DMS79 (cell line): ENCODE results near the gene NUMB.
"Not testable (repeated sequence)": the region's sequence is repeated elsewhere in the genome, so short reads cannot be mapped to it uniquely, and the experiment has no call there.

Experiments
- DNase-seq: peaks from one replicate; lab custom pipeline; 2025; lab: John Stamatoyannopoulos, UW

Gene NUMB

DNA sequence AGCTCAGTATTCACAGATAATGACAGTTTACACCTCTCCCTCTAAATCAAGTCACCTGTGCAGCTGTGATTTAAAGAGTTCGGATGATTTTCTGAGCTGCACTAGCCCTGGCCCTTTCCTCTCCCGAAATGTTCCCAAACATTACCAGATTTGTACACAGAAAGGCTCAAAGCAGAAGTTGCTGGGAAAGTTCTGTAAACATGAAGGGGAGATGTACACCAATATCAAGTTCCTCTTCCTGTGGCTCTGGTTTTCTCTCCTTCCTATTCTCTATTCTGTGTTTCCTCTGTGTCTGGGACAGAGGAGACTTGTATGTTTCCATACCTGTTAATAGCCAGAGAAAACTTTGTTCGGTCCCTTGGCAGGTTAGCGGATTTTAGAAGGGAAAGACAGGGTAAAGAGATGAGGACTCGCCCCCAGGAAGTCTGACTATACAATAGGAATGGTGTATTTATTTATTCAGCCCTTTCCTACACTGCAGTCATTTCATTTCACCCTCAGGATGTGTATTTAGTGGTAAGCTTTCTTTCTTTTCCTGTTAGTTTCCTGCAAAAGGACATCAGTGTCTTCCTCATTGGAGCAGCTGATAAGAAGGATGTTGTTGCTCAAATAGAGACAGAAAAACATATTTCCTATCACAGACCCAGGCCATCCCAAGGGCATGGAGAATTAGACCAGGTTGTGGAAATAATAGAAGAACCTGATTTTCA is 7.6 kb upstream of the NUMB start:
- DNase-seq: no peak

DNA sequence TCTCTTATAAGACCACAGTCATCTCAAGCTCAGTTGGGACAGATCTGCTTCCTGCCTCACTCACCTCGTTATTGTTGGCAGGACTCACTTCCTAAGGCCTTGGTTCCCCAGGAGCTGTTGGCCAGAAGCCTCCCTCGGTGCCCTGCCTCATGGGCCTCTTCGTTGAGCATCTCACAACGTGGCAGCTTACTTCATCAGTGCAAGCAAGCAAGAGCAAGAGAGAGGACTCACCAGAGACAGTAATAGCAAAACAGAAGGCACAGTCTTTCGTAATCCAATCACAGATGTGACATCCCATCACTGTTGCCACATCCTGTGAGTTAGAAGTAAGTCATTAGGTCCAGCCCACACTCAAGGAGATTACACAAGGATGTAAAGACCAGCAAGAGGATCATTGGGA is 5.1 kb upstream of the NUMB start:
- no peak for DNase-seq

DNA sequence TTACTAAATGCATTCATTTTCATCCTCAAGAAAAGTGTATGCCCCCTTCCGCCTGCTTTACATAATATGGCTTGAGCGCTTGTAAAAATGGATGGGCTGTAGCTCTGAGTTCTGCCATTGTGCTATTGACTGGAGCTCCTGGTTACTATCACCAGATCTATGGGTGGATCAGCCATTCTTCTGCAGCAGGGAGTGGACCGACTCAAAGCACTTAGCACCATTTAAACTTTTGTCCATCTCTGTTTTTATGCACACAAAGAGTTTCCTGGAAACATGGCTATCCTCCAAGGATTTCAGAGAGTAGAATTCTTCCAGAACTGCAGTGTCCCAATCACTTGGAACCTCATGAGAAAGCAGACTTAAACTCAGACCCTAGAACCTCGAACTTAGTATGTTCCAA is 4.5 kb upstream of the NUMB start:
- DNase-seq: no peak

DNA sequence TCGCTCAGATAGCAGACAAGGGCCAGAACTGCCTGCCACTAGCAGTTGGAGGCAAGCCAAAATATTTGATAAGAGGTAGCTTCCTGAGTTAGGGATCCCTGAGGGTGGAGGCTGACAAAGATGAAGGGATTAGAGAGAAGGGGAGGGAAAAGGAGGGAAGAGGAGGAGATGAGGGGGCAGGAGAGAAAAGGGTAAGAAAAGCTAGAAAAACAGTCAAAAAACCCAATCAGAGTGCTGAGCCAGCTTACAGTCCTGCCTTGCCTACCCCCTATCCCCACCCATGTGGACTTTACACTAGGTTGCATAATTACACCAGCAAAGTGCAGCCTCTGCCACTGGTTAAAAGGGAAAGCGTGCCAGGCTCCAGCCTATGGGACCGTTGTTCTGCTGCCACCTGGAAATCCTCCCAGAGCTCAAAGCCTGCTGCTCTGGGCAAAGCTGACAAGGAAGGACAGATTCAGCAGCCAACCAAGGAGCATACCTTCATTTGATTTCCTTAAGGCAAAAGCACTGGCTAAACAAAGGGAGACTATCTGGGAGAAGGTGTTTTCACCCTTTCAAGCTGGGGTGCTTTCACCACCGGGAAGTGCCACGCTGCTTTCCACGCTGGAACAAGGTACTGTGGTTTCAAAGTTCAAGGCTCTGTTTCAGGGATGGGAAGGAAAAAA is 3.8 kb upstream of the NUMB start:
- peak; percentile 82 for DNase-seq

DNA sequence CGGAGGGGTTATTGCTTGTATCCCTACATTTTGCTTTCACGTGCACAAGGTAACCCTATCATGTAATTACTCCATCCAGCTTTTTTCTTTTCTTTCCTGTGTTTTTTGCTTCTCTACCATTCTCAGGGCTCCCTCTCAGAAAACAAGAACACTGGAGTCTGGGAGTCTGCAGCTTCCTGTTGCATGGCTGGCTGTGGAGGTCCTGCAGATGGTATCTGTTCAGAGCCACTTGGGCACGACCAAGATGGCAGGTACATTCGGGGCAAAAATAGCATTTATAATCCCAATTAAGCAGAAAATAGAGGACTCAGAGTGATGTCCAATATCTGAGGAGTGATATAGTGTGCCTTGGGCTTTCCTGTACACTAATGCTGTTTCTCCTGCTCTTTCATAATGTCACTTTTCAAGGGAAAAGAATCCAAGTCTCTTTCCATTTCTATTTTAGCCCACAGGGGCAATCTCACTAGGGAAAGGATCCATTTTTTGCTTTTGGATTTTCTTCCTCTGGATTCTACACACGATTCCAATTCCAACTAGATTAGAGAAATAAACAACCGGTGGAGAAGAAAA is 3.2 kb upstream of the NUMB start:
- peak; percentile 28 for DNase-seq

DNA sequence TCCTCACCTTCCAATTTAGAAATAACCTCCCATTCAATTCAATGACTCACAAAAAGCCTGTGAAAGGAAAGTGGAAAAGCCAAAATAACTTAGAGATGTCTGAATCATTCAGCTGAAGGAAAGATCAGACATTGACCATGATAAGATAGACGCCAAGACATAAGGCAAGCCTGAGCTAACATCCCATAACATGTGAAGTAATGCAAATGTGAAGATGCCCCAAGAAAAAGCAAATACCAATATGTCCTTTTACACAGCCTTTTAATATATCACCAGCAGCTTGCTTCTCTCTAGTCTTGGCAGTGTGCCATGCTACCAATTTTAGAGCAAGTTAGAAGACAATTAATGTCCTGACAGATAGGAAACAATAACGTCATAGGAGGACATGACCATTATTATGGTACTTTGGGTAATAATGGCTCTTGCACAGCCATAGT is 2.4 kb upstream of the NUMB start:
- DNase-seq: no peak

DNA sequence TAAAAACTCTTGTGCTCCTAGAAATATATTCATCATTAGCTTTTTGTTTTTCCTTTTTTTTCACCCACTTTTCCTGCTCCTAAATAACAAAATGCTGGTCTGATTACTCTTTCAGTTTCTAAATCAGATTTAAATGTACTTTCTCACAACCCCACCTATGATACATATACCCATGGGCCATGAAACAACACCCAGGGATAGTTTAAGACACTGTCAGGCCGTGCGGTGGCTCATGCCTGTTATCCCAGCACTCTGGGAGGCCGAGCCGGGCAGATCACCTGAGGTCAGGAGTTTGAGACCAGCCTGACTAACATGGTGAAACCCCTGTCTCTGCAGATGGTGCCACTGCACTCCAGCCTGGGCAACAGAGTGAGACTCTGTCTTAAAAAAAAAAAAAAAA is 1.6 kb upstream of the NUMB start:
- no peak for DNase-seq

DNA sequence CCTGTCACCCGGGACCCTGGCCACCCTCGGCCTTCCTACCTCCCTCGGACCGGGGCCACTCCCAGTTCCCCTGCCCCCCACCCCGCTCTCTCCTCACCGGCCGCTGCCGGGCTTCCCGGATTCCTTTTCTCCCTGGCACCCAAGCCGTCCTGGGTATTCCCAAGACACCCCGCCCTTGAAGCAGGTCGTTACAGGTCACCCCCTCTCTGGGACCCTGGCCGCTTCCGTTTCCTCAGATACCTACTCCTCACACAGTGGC is 493 bp downstream of the NUMB start:
- no peak for DNase-seq

DNA sequence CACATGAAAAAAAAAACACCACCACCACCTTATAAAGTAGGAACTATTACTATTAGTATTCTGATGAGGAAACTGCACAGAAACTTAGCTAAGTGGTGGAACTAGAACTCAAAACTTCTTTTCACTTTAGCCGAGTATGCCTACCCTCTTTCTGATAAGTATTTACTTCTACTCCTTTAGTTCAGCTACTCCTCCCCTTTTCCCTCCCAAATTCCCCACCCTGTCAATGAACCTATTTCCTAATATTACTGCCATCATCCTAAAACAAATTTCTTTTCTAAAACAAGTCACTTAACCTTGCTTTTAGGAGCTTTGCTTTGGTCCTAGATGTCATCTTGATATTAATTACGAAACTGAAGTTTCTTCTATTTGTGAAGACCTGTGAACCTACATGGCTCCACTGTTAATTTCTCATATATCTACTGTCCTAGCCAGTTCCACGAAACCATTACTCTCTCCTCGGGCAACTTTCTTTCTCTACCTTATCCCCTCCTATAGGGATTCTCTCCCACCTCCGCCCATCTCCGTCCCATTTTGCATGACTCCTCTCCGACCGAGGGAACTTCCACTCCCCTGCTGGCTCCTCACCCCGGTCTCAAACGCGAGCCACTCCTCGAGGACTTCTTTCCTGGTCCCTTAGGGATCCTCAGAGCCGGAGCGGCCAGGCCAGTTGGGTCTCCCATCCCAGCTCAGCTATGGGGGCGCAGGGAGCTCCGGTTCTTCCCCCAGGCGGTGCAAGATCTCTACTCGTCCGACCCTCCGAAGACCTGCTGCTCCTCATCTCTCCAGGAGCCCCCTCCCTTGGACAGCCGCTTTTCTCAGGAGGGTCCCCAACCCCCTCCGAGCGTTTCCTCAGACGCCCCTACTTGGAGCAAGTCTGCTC is 1.1 kb downstream of the NUMB start:
- DNase-seq: peak; percentile 26

DNA sequence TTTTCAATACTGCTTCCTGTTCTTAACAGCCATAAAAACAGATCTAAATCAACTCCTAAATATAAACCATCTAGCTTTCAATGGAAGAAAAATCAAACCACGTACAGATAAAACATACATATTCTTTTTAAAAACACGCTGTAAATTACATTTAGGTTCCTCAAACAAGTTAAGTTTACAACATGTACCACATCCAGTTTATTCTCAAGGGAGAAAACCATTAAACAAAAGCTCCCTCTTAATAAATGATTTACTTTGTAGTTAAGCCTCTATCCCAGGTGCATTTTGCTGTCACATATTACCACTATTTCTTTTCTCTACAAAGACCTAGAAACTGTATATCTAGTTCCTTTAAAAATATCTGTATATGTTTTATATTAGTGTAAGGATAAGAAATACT is 3.1 kb downstream of the NUMB start:
- no peak for DNase-seq

DNA sequence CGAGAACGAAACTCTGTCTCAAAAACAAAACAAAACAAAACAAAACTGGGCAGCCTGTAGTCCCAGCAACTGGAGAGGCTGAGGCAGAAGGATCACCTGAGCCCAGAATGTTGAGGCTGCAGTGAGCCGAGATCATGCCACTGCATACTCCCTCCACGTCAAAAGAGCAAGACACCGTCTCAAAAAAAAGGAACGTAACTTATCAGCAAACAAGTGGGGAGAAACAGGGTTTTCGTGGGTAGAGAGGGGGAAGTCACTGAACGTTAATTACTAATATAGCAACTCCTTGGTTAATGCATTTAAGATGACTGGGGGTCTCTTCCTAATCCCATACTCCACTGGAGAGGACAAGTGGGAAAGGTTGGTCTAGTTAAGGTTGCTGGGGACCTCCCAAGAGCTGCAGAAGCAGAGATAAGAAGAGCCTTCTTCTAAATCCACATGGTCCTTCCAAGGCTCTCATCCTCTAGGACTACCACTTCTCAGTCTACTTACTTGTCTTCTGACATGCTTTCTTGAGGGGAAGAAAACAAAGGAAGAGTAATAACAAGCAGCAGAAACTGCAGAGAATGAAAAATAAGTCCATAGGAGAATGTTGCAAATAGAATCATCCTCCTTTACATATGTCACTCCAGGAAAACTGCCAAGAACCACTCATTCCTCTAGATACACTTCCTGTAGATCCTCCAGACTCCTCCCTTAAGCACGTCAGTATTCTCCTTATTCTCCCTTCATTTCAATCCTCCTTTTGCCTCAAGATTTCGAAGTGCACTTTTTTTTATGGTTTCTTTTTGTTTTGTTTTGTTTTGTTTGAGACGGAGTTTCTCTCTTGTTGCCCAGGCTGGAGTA is 5.8 kb downstream of the NUMB start:
- no peak for DNase-seq

DNA sequence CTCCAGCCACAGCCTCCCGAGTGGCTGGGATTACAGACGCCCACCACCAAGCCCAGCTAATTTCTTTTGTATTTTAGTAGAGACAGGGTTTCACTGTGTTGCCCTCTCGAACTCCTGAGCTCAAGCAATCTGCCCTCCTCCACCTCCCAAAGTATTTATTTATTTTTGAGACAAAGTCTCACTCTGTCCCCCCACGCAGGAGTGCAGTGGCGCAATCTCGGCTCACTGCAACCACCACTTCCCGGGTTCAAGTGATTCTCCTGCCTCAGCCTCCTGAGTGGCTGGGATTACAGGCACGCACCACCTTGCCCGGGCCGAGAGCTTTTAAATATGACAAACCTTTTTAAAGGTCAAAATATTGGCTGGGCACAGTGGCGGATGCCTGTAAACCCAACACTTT is 14.6 kb downstream of the NUMB start:
- no peak for DNase-seq

DNA sequence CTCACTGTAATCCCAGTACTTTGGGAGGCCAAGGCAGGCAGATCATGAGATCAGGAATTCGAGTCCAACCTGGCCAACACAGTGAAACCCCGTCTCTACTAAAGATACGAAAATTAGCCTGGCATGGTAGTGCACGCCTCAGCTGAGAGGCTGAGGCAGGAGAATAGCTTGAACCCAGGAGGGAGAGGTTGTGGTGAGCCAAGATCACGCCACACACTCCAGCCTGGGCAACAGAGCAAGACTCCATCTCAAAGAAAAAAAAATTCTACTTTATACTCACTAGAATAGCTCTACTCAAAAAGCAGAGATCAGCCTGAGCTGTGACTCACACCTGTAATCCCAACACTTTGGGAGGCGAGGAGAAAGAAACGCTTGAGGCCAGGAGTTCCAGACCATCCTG is 17.1 kb downstream of the NUMB start:
- DNase-seq: no peak

DNA sequence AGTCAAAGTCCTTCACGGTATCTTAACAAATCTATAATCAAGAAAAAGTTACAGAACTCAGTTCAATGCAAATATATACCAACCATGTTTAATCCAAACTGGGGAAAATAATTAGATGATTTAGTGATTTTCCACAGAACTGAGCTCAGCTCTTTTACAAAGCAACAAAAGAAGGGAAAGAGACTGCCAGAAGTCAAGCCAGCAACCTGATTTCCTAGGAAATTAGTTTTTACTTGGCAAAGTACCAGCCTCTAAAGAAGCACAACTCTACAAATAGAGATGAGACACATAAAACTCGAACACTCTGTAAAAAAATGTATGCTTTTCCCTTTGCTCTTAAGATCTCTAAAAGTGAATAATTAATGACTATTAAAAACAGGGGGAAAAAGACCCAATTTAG is 19.4 kb downstream of the NUMB start:
- DNase-seq: no peak

DNA sequence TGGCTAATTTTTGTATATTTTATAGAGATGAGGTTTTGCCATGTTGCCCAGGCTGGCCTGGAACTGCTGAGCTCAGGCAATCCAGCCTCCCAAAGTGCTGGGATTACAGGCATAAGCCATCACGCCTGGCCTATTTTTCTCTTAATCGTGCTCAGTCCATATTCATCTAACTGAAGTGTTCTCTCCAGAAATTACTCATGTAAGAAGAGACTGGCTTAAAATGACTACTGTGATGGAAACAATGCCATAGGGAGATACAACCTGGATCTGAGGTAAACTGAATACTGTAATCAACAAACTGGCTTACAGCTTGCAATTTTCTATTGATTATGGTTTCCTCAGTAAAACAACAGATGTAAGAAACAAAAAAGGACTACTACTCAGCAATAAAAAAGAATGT is 21.1 kb downstream of the NUMB start:
- DNase-seq: no peak

DNA sequence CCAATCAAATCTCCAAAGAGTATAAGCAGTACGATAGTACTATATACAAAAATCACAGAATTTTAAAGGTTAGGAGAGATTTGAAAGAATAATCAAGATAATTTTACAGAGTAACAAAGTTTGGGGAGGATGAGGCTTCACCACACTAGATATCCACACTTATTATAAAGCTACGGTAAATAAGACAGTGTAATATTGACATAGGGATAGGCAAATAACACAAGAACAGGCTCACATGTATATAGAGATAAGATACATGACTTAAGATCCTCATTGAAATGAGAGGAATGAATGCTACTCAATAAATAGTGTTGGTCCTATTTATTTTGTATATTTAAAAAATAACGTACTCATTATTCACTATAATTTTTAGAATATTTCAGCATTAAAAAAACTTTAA is 26.2 kb downstream of the NUMB start:
- DNase-seq: no peak

DNA sequence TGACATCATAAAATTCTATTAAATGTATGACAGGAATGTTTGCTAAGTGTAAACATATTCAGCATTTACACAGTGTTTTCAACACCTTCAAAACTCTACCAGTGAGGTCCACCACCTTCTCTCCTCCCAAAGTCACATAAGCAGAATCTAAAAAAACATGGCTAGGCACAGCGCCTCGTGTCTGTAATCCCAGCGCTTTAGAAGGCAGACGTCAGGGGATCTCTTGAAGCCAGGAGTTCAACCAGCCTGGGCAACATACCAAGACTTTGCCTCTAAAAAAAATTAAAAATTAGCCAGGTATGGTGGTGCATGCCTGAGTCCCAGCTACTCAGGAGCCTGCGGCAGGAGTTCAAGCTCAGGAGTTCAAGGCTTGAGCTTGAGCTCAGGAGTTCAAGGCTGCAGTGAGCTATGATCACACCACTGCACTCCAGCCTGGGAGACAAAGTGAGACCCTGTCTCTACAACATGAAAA is 30.0 kb downstream of the NUMB start:
- DNase-seq: no peak

DNA sequence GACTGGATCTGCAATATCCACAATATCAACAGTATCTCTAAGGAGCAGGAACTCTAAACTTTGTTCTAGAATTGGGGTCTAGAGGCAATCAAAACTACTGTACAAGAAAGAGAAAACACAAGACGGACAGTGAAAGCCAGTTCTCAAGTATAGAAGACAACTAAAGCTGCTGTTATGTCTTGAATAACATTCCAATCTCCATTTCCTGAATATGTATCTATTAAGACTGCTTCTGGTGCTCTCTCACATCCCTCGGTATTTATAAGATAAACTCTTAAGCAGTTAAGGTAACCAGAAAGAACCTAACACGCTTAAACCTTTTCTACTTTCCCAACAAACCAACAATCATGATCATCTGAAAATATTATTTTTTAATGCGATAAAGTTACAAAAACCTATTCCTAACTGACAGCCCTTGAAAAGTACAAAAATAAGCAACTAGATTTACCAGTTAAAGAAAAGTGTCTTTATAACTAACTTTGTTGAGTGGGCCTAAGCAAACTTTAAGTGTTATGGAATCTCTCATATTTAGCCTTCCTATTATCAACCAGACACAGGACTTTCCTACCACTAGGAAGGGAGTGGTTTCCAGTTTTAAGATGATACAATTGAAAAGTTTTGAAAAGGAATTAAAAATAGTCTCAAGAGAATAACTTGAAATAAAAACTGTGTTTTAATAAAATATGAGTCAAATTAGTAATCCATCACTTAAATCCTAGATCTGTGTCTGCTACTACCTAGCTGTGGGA is 30.7 kb downstream of the NUMB start:
- DNase-seq: no peak

DNA sequence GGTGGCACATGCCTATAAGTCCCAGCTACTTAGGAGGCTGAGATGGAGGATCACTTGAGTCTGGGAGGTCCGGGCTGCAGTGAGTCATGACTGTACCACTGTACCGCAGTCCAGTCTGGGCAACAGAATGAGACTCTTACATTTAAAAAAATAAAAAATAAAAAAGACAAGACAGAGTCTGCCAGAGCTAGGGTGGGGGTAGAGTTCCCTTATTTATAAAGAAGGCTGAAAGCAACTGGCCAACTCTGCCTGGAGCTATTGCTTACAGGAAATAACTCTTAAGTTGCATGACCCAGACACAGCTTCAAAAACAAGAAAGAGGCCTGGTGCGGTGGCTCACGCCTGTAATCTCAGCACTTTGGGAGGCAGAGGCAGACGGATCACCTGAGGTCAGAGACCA is 31.5 kb downstream of the NUMB start:
- no peak for DNase-seq

DNA sequence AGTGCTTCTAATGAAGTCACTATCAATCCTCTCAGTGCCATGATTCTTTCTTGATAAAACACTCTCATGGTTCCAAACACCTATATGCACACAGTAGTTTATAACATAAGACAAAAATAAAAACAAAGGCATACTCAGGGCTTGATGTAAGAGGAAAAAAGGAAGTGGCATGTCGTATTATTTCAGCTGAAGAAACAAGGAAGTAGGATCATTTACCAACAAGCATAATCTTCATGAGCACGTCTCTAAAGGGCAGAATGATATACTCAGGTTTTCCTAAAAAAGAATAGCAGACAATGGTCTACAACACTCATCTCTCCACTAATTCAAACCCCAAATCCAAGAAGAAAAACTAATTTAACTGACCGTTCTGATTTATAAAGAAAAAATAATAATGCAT is 33.9 kb downstream of the NUMB start:
- no peak for DNase-seq

DNA sequence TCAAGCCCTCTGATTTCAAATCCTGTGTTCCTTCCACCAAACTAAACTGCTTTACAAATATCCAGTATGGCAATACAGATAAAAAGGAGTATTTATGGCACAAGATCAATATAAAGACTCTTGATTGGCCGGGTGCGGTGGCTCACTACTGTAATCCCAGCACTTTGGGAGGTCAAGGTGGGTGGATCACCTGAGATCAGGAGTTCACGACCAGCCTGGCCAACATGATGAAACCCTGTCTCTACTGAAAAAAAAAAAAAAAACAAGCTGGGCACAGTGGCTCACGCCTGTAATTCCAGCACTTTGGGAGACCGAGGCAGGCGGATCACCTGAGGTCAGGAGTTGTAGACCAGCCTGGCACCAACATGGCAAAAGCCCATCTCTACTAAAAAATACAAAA is 35.3 kb downstream of the NUMB start:
- not testable (repeated sequence) for DNase-seq
